HepG2 (cell line): Measurements from ENCODE around the gene CBFA2T2. TPM values are rescaled to one million over a fixed set of nuclear protein-coding genes. Genes with fewer than 3 reads are reported as not detected.

ENCODE experiments used
- ATF1 ChIP-seq: IDR thresholded peaks from 2 replicates; pipeline ENCODE4 v1.6.1; 2016; ENCODE audit warnings: mild to moderate bottlenecking, control low read depth
- CC2D1A ChIP-seq: sonication (generic); formaldehyde crosslinking; IDR thresholded peaks from 2 replicates; pipeline ENCODE4 v1.8.1; 2023; ENCODE audit warnings: mild to moderate bottlenecking, missing genetic modification reagents
- FOXO4 ChIP-seq: sonication (generic); formaldehyde crosslinking; conservative IDR thresholded peaks from 2 replicates; pipeline ENCODE4 v1.8.1; 2023; ENCODE audit warnings: missing genetic modification reagents
- GATAD1 ChIP-seq: IDR thresholded peaks from 2 replicates; pipeline ENCODE4 v1.6.1; 2016; ENCODE audit warnings: missing genetic modification reagents, missing compliant biosample characterization
- GATAD2A ChIP-seq: IDR thresholded peaks from 2 replicates; pipeline ENCODE4 v1.6.1; 2016
- KLF6 ChIP-seq: IDR thresholded peaks from 2 replicates; pipeline ENCODE4 v1.8.0; 2016; ENCODE audit warnings: missing biosample characterization, missing genetic modification reagents
- MBNL3 ChIP-seq: fragments of 250-450 bp; sonication (Bioruptor Pico); conservative IDR thresholded peaks from 2 replicates; pipeline ENCODE4 v1.8.0; 2022; ENCODE audit warnings: mild to moderate bottlenecking, inconsistent platforms
- REXO4 ChIP-seq: sonication (generic); formaldehyde crosslinking; IDR thresholded peaks from 2 replicates; pipeline ENCODE4 v1.8.0; 2022; ENCODE audit warnings: missing genetic modification reagents, mild to moderate bottlenecking, borderline replicate concordance
- SP4 ChIP-seq: sonication (generic); formaldehyde crosslinking; IDR thresholded peaks from 2 replicates; pipeline ENCODE4 v1.8.1; 2023; ENCODE audit warnings: mild to moderate bottlenecking, missing genetic modification reagents
- TP53 ChIP-seq: sonication (generic); formaldehyde crosslinking; conservative IDR thresholded peaks from 2 replicates; pipeline ENCODE4 v1.4.0; 2020; ENCODE audit warnings: missing genetic modification reagents
- ZEB1 ChIP-seq: IDR thresholded peaks from 2 replicates; pipeline ENCODE4 v1.6.1; 2012; ENCODE audit warnings: mild to moderate bottlenecking, low read depth, inconsistent platforms; ENCODE audit not compliant: insufficient replicate concordance
- ZFYVE20 ChIP-seq: sonication (generic); formaldehyde crosslinking; IDR thresholded peaks from 2 replicates; pipeline ENCODE4 v1.8.0; 2023; ENCODE audit warnings: low read depth, mild to moderate bottlenecking, moderate library complexity, missing genetic modification reagents, borderline replicate concordance
- ZNF224 ChIP-seq: sonication (generic); formaldehyde crosslinking; IDR thresholded peaks from 2 replicates; pipeline ENCODE4 v1.5.0; 2020; ENCODE audit warnings: mild to moderate bottlenecking, missing genetic modification reagents
- ZNF225 ChIP-seq: sonication (generic); formaldehyde crosslinking; IDR thresholded peaks from 2 replicates; pipeline ENCODE4 v1.4.0; 2020; ENCODE audit warnings: mild to moderate bottlenecking, missing genetic modification reagents
- ZNF331 ChIP-seq: sonication (generic); formaldehyde crosslinking; IDR thresholded peaks from 2 replicates; pipeline ENCODE4 v1.4.0; 2020; ENCODE audit warnings: missing genetic modification reagents
- ZNF543 ChIP-seq: sonication (generic); formaldehyde crosslinking; IDR thresholded peaks from 2 replicates; pipeline ENCODE4 v1.4.0; 2020; ENCODE audit warnings: mild to moderate bottlenecking, missing genetic modification reagents
- ZNF552 ChIP-seq: sonication (generic); formaldehyde crosslinking; IDR thresholded peaks from 2 replicates; pipeline ENCODE4 v1.9.0; 2022; ENCODE audit warnings: missing genetic modification reagents, mild to moderate bottlenecking, borderline replicate concordance
- ZNF576 ChIP-seq: sonication (generic); formaldehyde crosslinking; IDR thresholded peaks from 2 replicates; pipeline ENCODE4 v1.4.0; 2020; ENCODE audit warnings: mild to moderate bottlenecking, missing genetic modification reagents
- ZNF670 ChIP-seq: sonication (generic); formaldehyde crosslinking; IDR thresholded peaks from 2 replicates; pipeline ENCODE4 v1.8.0; 2022; ENCODE audit warnings: mild to moderate bottlenecking, missing genetic modification reagents, borderline replicate concordance
- polyA plus RNA-seq, 8 experiments: library from polyadenylated mRNA; depleted of rRNA in 3 of 8; stranded (reverse) in 7 of 8; unstranded in 1 of 8; fragments of >200 nt; fragmentation: Illumina TruSeq in 4 of 8; extraction: Trizol in 4 of 8; gene quantifications; 2 replicates each; pipeline versions ENCODE4 v1.2.1 to v1.2.3, GENCODE V29; 2011 to 2016; ENCODE audit warnings: low read depth in 4 of 8, missing spikeins in 1 of 8, mixed read lengths in 1 of 8; ENCODE audit not compliant: insufficient read depth in 1 of 8
- total RNA-seq, 5 experiments: library from RNA; depleted of rRNA; stranded (reverse); fragments of >200 nt; fragmentation: Illumina TruSeq; extraction: Trizol; gene quantifications; 2 replicates each; pipeline ENCODE4 v1.2.3, GENCODE V29; 2016; ENCODE audit warnings: low read depth in 1 of 5
- TF ChIP-seq, protein P1 (sequence below): sonication (generic); formaldehyde crosslinking; IDR thresholded peaks from 2 replicates; pipeline ENCODE4 v1.4.0; 2020; ENCODE audit warnings: missing genetic modification reagents
- TF ChIP-seq, protein P2 (sequence below): IDR thresholded peaks from 2 replicates; pipeline ENCODE4 v1.6.1; 2016; ENCODE audit warnings: low read depth, missing genetic modification reagents, missing compliant biosample characterization

CBFA2T2 gene
- total and polyA plus RNA-seq, 2 of the 13 experiments (the other 11 are each of a cell fraction or from before 2014, with no cell fraction given), result 6.3 to 21.2 TPM

GRCh38 chr20:33489495-33490022 is 337 bp upstream of the CBFA2T2 start (continued):
- peak; percentile 91 for TF ChIP-seq SP4 (CRISPR knock-in tag)
- TF ChIP-seq KLF6 (CRISPR knock-in tag), result peak; percentile 85
- no peak for TF ChIP-seq MBNL3 (CRISPR knock-in tag)
- TF ChIP-seq, protein P1, sequence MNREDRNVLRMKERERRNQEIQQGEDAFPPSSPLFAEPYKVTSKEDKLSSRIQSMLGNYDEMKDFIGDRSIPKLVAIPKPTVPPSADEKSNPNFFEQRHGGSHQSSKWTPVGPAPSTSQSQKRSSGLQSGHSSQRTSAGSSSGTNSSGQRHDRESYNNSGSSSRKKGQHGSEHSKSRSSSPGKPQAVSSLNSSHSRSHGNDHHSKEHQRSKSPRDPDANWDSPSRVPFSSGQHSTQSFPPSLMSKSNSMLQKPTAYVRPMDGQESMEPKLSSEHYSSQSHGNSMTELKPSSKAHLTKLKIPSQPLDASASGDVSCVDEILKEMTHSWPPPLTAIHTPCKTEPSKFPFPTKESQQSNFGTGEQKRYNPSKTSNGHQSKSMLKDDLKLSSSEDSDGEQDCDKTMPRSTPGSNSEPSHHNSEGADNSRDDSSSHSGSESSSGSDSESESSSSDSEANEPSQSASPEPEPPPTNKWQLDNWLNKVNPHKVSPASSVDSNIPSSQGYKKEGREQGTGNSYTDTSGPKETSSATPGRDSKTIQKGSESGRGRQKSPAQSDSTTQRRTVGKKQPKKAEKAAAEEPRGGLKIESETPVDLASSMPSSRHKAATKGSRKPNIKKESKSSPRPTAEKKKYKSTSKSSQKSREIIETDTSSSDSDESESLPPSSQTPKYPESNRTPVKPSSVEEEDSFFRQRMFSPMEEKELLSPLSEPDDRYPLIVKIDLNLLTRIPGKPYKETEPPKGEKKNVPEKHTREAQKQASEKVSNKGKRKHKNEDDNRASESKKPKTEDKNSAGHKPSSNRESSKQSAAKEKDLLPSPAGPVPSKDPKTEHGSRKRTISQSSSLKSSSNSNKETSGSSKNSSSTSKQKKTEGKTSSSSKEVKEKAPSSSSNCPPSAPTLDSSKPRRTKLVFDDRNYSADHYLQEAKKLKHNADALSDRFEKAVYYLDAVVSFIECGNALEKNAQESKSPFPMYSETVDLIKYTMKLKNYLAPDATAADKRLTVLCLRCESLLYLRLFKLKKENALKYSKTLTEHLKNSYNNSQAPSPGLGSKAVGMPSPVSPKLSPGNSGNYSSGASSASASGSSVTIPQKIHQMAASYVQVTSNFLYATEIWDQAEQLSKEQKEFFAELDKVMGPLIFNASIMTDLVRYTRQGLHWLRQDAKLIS, result peak; percentile 73
- no peak for TF ChIP-seq ZNF576 (CRISPR knock-in tag)
- TF ChIP-seq CC2D1A (CRISPR knock-in tag), result no peak
- TF ChIP-seq FOXO4 (CRISPR knock-in tag), result no peak
- TF ChIP-seq ZNF552 (CRISPR knock-in tag), result peak; percentile 90; the same call in 1 of the 2 replicates
- TF ChIP-seq ZNF331 (CRISPR knock-in tag), result peak; percentile 94
- TF ChIP-seq ZNF224 (CRISPR knock-in tag), result peak; percentile 45; the same call in 1 of the 2 replicates
- TF ChIP-seq, protein P2, sequence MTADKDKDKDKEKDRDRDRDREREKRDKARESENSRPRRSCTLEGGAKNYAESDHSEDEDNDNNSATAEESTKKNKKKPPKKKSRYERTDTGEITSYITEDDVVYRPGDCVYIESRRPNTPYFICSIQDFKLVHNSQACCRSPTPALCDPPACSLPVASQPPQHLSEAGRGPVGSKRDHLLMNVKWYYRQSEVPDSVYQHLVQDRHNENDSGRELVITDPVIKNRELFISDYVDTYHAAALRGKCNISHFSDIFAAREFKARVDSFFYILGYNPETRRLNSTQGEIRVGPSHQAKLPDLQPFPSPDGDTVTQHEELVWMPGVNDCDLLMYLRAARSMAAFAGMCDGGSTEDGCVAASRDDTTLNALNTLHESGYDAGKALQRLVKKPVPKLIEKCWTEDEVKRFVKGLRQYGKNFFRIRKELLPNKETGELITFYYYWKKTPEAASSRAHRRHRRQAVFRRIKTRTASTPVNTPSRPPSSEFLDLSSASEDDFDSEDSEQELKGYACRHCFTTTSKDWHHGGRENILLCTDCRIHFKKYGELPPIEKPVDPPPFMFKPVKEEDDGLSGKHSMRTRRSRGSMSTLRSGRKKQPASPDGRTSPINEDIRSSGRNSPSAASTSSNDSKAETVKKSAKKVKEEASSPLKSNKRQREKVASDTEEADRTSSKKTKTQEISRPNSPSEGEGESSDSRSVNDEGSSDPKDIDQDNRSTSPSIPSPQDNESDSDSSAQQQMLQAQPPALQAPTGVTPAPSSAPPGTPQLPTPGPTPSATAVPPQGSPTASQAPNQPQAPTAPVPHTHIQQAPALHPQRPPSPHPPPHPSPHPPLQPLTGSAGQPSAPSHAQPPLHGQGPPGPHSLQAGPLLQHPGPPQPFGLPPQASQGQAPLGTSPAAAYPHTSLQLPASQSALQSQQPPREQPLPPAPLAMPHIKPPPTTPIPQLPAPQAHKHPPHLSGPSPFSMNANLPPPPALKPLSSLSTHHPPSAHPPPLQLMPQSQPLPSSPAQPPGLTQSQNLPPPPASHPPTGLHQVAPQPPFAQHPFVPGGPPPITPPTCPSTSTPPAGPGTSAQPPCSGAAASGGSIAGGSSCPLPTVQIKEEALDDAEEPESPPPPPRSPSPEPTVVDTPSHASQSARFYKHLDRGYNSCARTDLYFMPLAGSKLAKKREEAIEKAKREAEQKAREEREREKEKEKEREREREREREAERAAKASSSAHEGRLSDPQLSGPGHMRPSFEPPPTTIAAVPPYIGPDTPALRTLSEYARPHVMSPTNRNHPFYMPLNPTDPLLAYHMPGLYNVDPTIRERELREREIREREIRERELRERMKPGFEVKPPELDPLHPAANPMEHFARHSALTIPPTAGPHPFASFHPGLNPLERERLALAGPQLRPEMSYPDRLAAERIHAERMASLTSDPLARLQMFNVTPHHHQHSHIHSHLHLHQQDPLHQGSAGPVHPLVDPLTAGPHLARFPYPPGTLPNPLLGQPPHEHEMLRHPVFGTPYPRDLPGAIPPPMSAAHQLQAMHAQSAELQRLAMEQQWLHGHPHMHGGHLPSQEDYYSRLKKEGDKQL (CRISPR knock-in tag), result no peak
- TF ChIP-seq ZNF225 (CRISPR knock-in tag), result no peak
- peak; percentile 66 for TF ChIP-seq ATF1 (CRISPR knock-in tag)
- TF ChIP-seq ZNF670 (CRISPR knock-in tag), result 0 out of 2 replicates have a peak, but pooled peaks have one; percentile 17
- TF ChIP-seq GATAD1 (CRISPR knock-in tag), result peak; percentile 80
- no peak for TF ChIP-seq ZFYVE20
- TF ChIP-seq ZEB1, result peak; percentile 98
- peak; percentile 87 for TF ChIP-seq ZNF543 (CRISPR knock-in tag)
- peak; percentile 95 for TF ChIP-seq GATAD2A (CRISPR knock-in tag)
- TF ChIP-seq TP53 (CRISPR knock-in tag), result no peak
- peak; percentile 23; the same call in 1 of the 2 replicates for TF ChIP-seq REXO4
